ENCODE measurements around the gene OS9. TPM values are rescaled to one million over a fixed set of nuclear protein-coding genes. Genes with fewer than 3 reads are reported as not detected.
A peak's percentile ranks its signal among the peaks of the same experiment; 100 is the strongest.

OS9 gene
- total RNA-seq, 4 donors from 2014 or later = 139 to 223 (median 148) TPM

- DNase-seq (ENCODE audit: extremely low spot score) = peak; percentile 84
- Histone ChIP-seq H3K4me1 (peaks cover 14 to 25% (median 21%) of the 10 kb centered on the region in 4 donors), H3K27ac (replicated peaks in 1 of 4) (no peak overlapping the region), H3K4me3 (no peak overlapping the region), H3K9me3 (no peaks in the 10 kb centered on the region), H3K27me3 (peaks cover 6 to 43% (median 13%) of the 10 kb centered on the region in 4 donors), H3K36me3 (peaks cover 24 to 35% (median 35%) of the 10 kb centered on the region in 4 donors)
- no peak for TF ChIP-seq POLR2AphosphoS5 (IDR thresholded peaks at IDR 0.05)
- no peak for TF ChIP-seq POLR2A (IDR thresholded peaks at IDR 0.05; ENCODE audit: low read depth)
- no peak for TF ChIP-seq CTCF (IDR thresholded peaks at IDR 0.05)
- no peak for TF ChIP-seq EP300 (IDR thresholded peaks at IDR 0.05)
- WGBS = 66% methylated on average over 2 of the region's 2 CpGs
- intact Hi-C loops (cut with DNase I) = no loop called here
These were observed 29.7 kb downstream of the OS9 start for GRCh38 chr12:57723630-57723962.

- no peak for TF ChIP-seq EP300 (IDR thresholded peaks at IDR 0.05)
- TF ChIP-seq CTCF (IDR thresholded peaks at IDR 0.05) = no peak
- no peak for TF ChIP-seq POLR2A (IDR thresholded peaks at IDR 0.05; ENCODE audit: low read depth)
- TF ChIP-seq POLR2AphosphoS5 (IDR thresholded peaks at IDR 0.05) = peak in 1 of 2 donors; percentile 7
- H3K4me3 ChIP-seq = no peak overlapping the region
These were observed 30.3 kb downstream of the OS9 start for GRCh38 chr12:57724003-57724935.

GRCh38 chr12:57724936-57725740 is 31.2 kb downstream of the OS9 start:
- Histone ChIP-seq H3K27me3 (peaks cover 6 to 45% (median 13%) of the 10 kb centered on the region in 4 donors), H3K27ac (replicated peaks in 1 of 4) (no peak overlapping the region), H3K36me3 (peaks cover 11 to 20% (median 20%) of the 10 kb centered on the region in 4 donors), H3K4me1 (peaks cover 14 to 25% (median 21%) of the 10 kb centered on the region in 4 donors), H3K9me3 (no peaks in the 10 kb centered on the region), H3K4me3 (no peak overlapping the region)
- no peak for TF ChIP-seq POLR2A (IDR thresholded peaks at IDR 0.05; ENCODE audit: low read depth)
- no peak for TF ChIP-seq EP300 (IDR thresholded peaks at IDR 0.05)
- no peak for TF ChIP-seq POLR2AphosphoS5 (IDR thresholded peaks at IDR 0.05)
- no peak for TF ChIP-seq CTCF (IDR thresholded peaks at IDR 0.05)
- DNase-seq (ENCODE audit: extremely low spot score) = peak; percentile 75
- intact Hi-C loops (cut with DNase I) = no loop called here
- 56% methylated on average over 6 of the region's 11 CpGs for WGBS

More at GRCh38 chr12:57724003-57724935, 30.3 kb downstream of the OS9 start:
- DNase-seq (ENCODE audit: extremely low spot score) = peak; percentile 89
- peaks cover 14 to 25% (median 21%) of the 10 kb centered on the region in 4 donors for H3K4me1 ChIP-seq
- WGBS = 91% methylated on average over 12 of the region's 12 CpGs
- H3K9me3 ChIP-seq = no peaks in the 10 kb centered on the region
- intact Hi-C loops (cut with DNase I) = no loop called here
- peaks cover 6 to 45% (median 13%) of the 10 kb centered on the region in 4 donors for H3K27me3 ChIP-seq
- H3K27ac ChIP-seq (replicated peaks in 1 of 4) = no peak overlapping the region
- H3K36me3 ChIP-seq = peaks cover 19 to 29% (median 28%) of the 10 kb centered on the region in 4 donors

- Histone ChIP-seq H3K27ac (replicated peaks in 1 of 4) (peak overlapping the region in 3 of 4 donors; percentile 43 to 56 (median 54)), H3K9me3 (no peaks in the 10 kb centered on the region), H3K27me3 (peaks cover 6 to 52% (median 13%) of the 10 kb centered on the region in 4 donors), H3K36me3 (peaks cover 5 to 13% (median 13%) of the 10 kb centered on the region in 4 donors), H3K4me1 (peaks cover 14 to 25% (median 21%) of the 10 kb centered on the region in 4 donors), H3K4me3 (peak overlapping the region; percentile 60 to 75 (median 65))
- WGBS = 26% methylated on average over 4 of the region's 10 CpGs
- intact Hi-C loops (cut with DNase I) = no loop called here
- no peak for TF ChIP-seq CTCF (IDR thresholded peaks at IDR 0.05)
- TF ChIP-seq POLR2A (IDR thresholded peaks at IDR 0.05; ENCODE audit: low read depth) = no peak
- no peak for TF ChIP-seq EP300 (IDR thresholded peaks at IDR 0.05)
- TF ChIP-seq POLR2AphosphoS5 (IDR thresholded peaks at IDR 0.05) = no peak
- DNase-seq (ENCODE audit: extremely low spot score) = no peak
These were observed 31.9 kb downstream of the OS9 start for GRCh38 chr12:57725851-57726150.

Data from esophagus muscularis mucosa (tissue), 4 donors.